HepG2 (cell line): ENCODE data around the gene DNAJC18. TPM values are rescaled to one million over a fixed set of nuclear protein-coding genes. Genes with fewer than 3 reads are reported as not detected.

Experiments
- ATF7 ChIP-seq, 2 experiments: fragments of 450-650 bp in 1 of 2; sonication (generic) in 1 of 2; formaldehyde crosslinking in 1 of 2; IDR thresholded peaks; 2 replicates each; pipeline versions ENCODE4 v1.4.0 to v1.6.1; 2016 to 2020; ENCODE audit warnings: antibody characterized with exemption in 1 of 2, mild to moderate bottlenecking in 1 of 2, missing genetic modification reagents in 1 of 2
- CCAR2 ChIP-seq: fragments of 200-400 bp; formaldehyde crosslinking; optimal IDR thresholded peaks from 2 replicates; pipeline ENCODE3; 2018; ENCODE audit warnings: low read depth, mild to moderate bottlenecking, low read length, moderate library complexity
- ELF3 ChIP-seq: IDR thresholded peaks from 2 replicates; pipeline ENCODE4 v1.6.1; 2016; ENCODE audit warnings: missing genetic modification reagents, missing compliant biosample characterization
- ERF ChIP-seq: IDR thresholded peaks from 2 replicates; pipeline ENCODE4 v1.6.1; 2018; ENCODE audit warnings: missing biosample characterization, missing genetic modification reagents
- GABPB1 ChIP-seq: IDR thresholded peaks from 2 replicates; pipeline ENCODE4 v1.6.1; 2016; ENCODE audit warnings: mild to moderate bottlenecking, missing genetic modification reagents, moderate library complexity, missing compliant biosample characterization
- KLF12 ChIP-seq: sonication (generic); formaldehyde crosslinking; IDR thresholded peaks from 2 replicates; pipeline ENCODE4 v1.4.0; 2020; ENCODE audit warnings: missing genetic modification reagents, borderline replicate concordance
- MAFF ChIP-seq: IDR thresholded peaks from 2 replicates; pipeline ENCODE4 v1.6.1; 2011; ENCODE audit warnings: low read depth, low read length, improper control_type of control experiment
- MIXL1 ChIP-seq: IDR thresholded peaks from 2 replicates; pipeline ENCODE4 v1.6.1; 2016
- PCBP1 ChIP-seq: fragments of 200-400 bp; formaldehyde crosslinking; IDR thresholded peaks from 2 replicates; pipeline ENCODE4 v1.6.1; 2017; ENCODE audit warnings: mild to moderate bottlenecking, low read depth, low read length, borderline replicate concordance
- RAD21 ChIP-seq: fragments of 450-650 bp; formaldehyde crosslinking; IDR thresholded peaks from 2 replicates; pipeline ENCODE4 v1.5.0; 2020; ENCODE audit warnings: mild to moderate bottlenecking
- REL ChIP-seq: sonication (generic); formaldehyde crosslinking; conservative IDR thresholded peaks from 2 replicates; pipeline ENCODE4 v1.8.0; 2022; ENCODE audit warnings: mild to moderate bottlenecking, missing genetic modification reagents, moderate library complexity
- SAP130 ChIP-seq: IDR thresholded peaks from 2 replicates; pipeline ENCODE4 v1.6.1; 2016; ENCODE audit warnings: low read depth
- ZBTB21 ChIP-seq: sonication (generic); formaldehyde crosslinking; IDR thresholded peaks from 2 replicates; pipeline ENCODE4 v1.4.0; 2020; ENCODE audit warnings: missing genetic modification reagents
- ZBTB46 ChIP-seq: sonication (generic); formaldehyde crosslinking; IDR thresholded peaks from 2 replicates; pipeline ENCODE4 v1.4.0; 2020; ENCODE audit warnings: mild to moderate bottlenecking, missing genetic modification reagents, borderline replicate concordance
- ZC3H4 ChIP-seq: sonication (generic); formaldehyde crosslinking; IDR thresholded peaks from 2 replicates; pipeline ENCODE4 v1.4.0; 2020; ENCODE audit warnings: missing genetic modification reagents, borderline replicate concordance
- ZNF143 ChIP-seq: sonication (generic); formaldehyde crosslinking; IDR thresholded peaks from 2 replicates; pipeline ENCODE4 v1.4.0; 2020; ENCODE audit warnings: missing genetic modification reagents
- ZNF598 ChIP-seq: sonication (generic); formaldehyde crosslinking; IDR thresholded peaks from 2 replicates; pipeline ENCODE4 v1.5.1; 2020; ENCODE audit warnings: mild to moderate bottlenecking, missing genetic modification reagents, borderline replicate concordance
- ZNF687 ChIP-seq: sonication (generic); formaldehyde crosslinking; IDR thresholded peaks from 2 replicates; pipeline ENCODE4 v1.5.1; 2020; ENCODE audit warnings: mild to moderate bottlenecking, missing genetic modification reagents, moderate library complexity
- ZSCAN9 ChIP-seq: IDR thresholded peaks from 2 replicates; pipeline ENCODE4 v1.6.1; 2016; ENCODE audit warnings: borderline replicate concordance
- polyA plus RNA-seq, 8 experiments: library from polyadenylated mRNA; depleted of rRNA in 3 of 8; stranded (reverse) in 7 of 8; unstranded in 1 of 8; fragments of >200 nt; fragmentation: Illumina TruSeq in 4 of 8; extraction: Trizol in 4 of 8; gene quantifications; 2 replicates each; pipeline versions ENCODE4 v1.2.1 to v1.2.3, GENCODE V29; 2011 to 2016; ENCODE audit warnings: low read depth in 4 of 8, missing spikeins in 1 of 8, mixed read lengths in 1 of 8; ENCODE audit not compliant: insufficient read depth in 1 of 8
- total RNA-seq, 5 experiments: library from RNA; depleted of rRNA; stranded (reverse); fragments of >200 nt; fragmentation: Illumina TruSeq; extraction: Trizol; gene quantifications; 2 replicates each; pipeline ENCODE4 v1.2.3, GENCODE V29; 2016; ENCODE audit warnings: low read depth in 1 of 5
- TF ChIP-seq, protein P1 (sequence below): sonication (generic); formaldehyde crosslinking; IDR thresholded peaks from 2 replicates; pipeline ENCODE4 v1.9.0; 2022; ENCODE audit warnings: low read depth, missing genetic modification reagents

Gene DNAJC18
- total and polyA plus RNA-seq, 2 of the 13 experiments (the other 11 are each of a cell fraction or from before 2014, with no cell fraction given) = 6.5 to 6.6 TPM

DNA sequence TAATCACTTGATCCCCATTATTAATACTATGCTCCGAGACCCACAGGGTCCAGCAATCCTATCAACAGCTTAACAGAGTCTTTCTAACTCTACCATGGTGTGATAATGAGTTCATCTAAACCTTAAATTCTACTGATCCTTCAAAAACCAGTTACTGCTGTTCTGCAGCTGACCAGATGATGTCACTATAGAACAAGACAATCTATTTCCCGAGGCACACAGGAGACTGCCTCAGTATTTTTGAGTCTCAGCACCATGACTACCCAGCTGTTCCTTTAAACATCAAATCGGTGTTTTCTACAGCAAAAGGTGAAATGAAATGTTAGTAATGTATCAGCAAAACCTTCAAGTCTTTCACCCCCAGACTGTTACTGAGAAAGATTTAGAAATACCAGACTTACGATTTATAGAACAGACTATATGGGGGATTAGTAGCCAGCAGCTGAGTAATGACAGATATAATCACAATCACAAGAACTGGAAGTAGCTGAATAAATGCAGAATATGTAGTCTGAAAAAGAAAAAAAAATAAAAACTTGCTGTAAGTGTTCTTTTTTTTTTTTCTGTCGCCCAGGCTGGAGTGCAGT lies 16.9 kb downstream of the DNAJC18 start (continued):
- 0 out of 2 replicates have a peak, but pooled peaks have one; percentile 50 for TF ChIP-seq ZSCAN9 (CRISPR knock-in tag)
- 0 out of 2 replicates have a peak, but pooled peaks have one; percentile 23 for TF ChIP-seq SAP130 (CRISPR knock-in tag)
- no peak for TF ChIP-seq ZBTB46 (CRISPR knock-in tag)
- TF ChIP-seq MIXL1 (CRISPR knock-in tag) = peak; percentile 34; the same call in 1 of the 2 replicates
- TF ChIP-seq ATF7 (IDR thresholded peaks at IDR 0.05) = 0 out of 2 replicates have a peak, but pooled peaks have one; percentile 2
- no peak for TF ChIP-seq ATF7 (CRISPR knock-in tag; IDR thresholded peaks at IDR 0.05)
- no peak for TF ChIP-seq ZNF687 (CRISPR knock-in tag)
- TF ChIP-seq, protein P1, sequence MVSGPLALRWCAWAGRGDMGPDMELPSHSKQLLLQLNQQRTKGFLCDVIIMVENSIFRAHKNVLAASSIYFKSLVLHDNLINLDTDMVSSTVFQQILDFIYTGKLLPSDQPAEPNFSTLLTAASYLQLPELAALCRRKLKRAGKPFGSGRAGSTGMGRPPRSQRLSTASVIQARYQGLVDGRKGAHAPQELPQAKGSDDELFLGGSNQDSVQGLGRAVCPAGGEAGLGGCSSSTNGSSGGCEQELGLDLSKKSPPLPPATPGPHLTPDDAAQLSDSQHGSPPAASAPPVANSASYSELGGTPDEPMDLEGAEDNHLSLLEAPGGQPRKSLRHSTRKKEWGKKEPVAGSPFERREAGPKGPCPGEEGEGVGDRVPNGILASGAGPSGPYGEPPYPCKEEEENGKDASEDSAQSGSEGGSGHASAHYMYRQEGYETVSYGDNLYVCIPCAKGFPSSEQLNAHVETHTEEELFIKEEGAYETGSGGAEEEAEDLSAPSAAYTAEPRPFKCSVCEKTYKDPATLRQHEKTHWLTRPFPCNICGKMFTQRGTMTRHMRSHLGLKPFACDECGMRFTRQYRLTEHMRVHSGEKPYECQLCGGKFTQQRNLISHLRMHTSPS (CRISPR knock-in tag) = no peak
- no peak for TF ChIP-seq ZC3H4
- TF ChIP-seq KLF12 = no peak
- TF ChIP-seq ELF3 = 0 out of 2 replicates have a peak, but pooled peaks have one; percentile 26
- no peak for TF ChIP-seq REL (CRISPR knock-in tag)
- no peak for TF ChIP-seq ZNF143 (CRISPR knock-in tag)
- 0 out of 2 replicates have a peak, but pooled peaks have one; percentile 21 for TF ChIP-seq ERF (CRISPR knock-in tag)
- no peak for TF ChIP-seq ZNF598 (CRISPR knock-in tag)
- no peak for TF ChIP-seq GABPB1 (CRISPR knock-in tag)
- TF ChIP-seq PCBP1 = no peak
- TF ChIP-seq ZBTB21 (CRISPR knock-in tag) = no peak
- TF ChIP-seq CCAR2 = no peak
- peak; percentile 81 for TF ChIP-seq RAD21 (CRISPR knock-in tag)
- 0 out of 2 replicates have a peak, but pooled peaks have one; percentile 3 for TF ChIP-seq MAFF
